NCI-H1048 (cell line): ENCODE data around the gene DOCK1.

ENCODE experiments used
- DNase-seq: peaks from one replicate; lab custom pipeline; 2025; lab: John Stamatoyannopoulos, UW

The DOCK1 gene

GRCh38 chr10:127176649-127177048 is 271.4 kb downstream of the DOCK1 start:
- no peak for DNase-seq

DNA sequence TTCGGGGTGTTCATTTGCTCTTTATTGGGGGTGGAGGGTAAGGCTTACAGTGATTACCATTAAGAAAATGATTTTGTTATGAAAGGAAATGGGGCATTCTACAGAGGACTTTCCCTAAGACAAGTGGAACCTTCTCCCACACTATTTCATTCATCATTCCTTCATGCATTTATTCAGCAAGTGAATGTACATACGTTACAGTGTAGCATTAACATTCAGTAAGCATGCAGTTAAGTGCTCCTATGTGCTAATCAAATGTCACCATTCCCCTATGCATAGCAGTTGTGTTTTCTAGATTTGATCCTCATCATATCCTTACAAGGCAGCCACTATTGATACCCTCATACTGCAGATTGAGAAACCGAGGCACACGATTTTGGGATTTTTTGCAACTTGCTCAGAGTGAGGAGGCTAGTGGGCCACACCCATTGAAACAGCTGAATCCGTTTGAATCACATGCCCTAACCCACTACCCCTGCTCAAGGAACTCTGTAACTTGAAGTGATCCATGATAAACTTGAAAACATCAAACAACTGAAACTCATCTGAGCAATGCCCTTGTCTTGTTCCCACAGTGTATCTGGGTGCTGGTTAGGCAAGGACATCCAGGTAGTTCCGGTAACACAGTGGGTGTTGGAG is 274.5 kb downstream of the DOCK1 start:
- no peak for DNase-seq

DNA sequence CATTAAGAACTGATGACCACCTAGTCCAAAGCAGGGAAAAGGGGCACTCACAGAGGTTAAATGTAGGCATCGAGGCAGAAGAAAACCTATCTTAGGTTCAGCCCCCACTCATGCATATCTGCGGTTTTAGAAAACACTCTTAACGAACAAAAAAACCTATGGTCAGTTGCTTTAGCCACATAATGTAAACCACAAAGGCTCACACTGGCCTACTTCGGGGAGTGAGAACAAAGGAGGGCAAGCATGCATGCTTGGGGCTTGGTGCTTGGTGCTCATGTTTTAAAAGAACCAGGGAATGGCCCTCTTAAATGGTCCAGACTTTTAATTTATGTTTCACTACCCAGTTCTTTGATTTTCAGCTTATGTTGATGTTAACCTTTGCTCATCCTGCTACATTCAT is 276.9 kb downstream of the DOCK1 start:
- DNase-seq: no peak

DNA sequence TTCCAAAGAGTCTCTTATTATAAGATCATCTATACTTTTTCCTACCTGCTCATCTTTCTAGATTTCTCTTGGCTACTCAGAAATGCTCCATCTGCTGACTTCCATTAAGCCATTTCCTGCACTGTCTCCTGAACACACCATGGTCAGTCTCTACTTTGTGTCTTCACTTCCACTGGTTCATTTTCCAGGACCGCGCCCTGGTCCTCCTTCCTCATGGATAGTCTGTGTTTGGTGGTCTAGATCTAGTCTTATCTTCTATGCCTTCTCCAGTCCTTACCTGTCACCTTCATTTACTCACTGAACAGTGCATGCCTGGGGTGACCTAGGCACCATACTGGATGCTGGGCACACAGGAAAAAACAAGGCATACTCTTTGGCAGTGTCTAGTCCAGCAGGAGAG is 279.4 kb downstream of the DOCK1 start:
- DNase-seq: no peak

GRCh38 chr10:127186813-127187212 is 281.6 kb downstream of the DOCK1 start:
- DNase-seq: no peak

DNA sequence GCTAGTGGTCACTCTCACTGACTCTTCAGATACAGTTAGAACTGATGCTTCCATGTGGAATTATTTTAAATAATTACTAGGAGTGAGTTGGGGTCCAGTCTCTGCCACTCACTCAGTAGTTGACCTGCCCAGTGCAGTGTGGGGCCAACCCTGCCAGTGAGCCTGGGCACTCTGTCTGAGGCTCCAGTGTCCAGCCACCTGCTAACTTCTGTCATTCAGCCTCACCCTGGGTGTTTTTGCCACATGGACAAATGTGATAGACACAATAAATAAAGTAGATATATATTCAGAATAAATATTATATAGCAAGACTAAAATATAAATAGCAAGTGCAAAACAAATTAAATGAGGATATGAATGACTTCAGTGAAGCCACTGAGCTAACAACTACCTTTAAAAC is 284.0 kb downstream of the DOCK1 start:
- no peak for DNase-seq

GRCh38 chr10:127190427-127190826 is 285.2 kb downstream of the DOCK1 start:
- DNase-seq: no peak

DNA sequence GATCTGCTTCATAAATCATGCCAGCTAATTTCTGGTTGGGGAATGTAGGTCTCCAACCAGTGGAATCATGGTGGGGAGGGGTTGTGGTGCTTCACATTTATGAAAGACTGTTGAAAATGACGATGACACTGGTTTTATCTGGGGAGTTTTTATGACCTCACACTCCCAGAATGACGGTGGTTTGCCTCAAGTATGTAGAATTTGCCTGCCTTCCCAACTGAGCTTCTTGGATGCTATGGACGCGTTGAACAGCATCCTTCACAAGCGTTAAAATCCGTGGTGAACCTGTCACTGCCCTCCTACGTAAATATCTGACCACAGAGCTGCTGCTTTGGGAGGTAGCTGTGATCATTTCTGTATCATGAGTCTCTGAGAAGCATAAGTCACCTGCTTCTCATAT is 287.9 kb downstream of the DOCK1 start:
- DNase-seq: no peak

DNA sequence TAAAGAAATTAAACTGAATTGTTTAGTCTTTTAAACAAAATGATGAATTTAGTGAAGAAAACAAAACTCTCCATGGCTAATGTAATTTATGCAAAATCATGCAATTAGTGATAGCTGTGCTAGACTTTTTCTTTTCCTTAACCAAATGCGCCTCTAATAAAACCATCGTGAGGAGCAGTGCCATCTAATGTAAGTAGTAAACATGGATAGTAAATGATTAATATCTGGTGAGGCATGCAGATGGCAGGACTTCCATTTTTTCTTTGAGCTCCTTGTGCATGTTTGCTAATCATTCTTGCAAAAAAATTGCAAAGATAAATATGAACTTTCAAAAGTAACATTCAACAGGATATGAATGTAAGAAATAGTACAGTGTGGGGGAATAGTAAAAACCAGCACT is 288.9 kb downstream of the DOCK1 start:
- DNase-seq: no peak

DNA sequence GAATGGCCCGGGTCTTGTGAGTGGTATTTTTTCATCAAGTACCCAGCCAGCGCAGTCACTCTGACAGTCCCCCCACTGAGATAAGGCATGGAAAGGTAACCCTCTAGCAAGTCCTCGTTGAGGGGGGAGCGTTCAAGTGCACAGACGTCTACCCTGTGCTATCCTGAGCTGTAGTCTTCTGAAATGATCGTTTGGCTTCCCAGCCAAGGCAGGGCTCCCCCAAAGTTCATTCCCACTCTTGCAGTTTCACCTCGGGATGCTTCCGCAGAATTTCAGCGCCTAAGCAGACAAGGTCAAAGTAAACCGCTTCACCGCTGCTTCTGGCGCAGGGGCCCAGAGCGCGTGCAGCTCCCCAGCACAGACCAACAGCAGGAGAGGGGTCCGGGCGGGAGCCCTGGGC is 289.4 kb downstream of the DOCK1 start:
- DNase-seq: no peak

DNA sequence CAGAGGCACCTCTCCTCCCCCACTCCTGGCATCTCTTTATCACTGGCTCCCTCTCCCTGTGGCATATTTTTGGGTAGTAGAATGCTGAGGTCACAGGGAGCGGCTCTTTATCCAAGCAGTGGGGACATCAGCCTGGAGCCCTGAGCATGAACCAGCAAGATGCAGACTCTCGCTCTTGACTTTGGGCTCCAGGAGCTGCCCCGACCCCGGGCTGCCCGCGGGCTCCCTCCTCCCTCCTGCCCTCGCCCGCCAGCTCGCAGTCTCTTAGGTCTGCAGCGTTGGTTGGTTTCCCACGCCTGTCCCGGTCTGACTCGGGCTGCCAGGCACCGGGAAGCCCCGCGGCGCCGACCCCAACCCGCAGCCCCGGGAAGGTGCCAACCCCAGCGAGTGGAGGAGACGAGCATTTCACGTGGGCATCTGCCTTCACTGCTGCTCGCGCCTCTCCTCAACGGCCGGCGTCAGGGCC is 289.8 kb downstream of the DOCK1 start:
- no peak for DNase-seq

DNA sequence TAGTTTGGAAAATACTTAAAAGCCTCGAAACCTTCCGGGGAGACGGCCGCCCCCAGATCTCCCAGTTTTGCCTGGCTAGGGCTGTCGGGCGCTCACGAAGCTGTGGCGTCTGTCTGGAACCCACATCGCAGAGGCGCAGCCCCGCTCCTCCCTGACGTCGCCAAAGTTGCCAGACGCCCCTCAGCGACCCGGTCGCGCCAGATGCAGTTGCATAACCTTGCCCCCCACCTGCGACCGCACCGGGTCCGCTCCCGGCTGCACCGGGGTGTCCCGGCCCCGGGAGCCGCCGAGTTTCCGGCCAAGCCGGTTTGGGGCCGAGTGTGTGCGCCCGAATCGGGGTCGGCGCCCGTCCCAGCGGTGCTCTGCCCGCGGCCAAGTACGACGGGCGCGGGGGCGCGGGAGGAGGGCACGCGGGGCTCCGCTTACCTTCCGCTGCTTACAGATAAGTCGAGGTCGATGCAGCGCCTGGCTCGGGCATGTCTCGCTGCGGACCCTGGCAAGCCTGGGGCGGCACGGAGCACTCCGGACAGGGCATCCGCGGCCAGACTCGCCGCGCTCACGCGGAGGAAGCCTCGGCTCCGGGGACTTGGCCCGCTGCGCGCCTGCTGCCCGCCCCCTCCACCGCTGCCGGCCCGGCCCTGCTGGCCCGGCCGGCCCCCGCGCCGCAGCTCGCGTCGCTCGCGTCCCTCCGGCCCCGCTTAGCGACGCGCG is 290.5 kb downstream of the DOCK1 start:
- DNase-seq: no peak

DNA sequence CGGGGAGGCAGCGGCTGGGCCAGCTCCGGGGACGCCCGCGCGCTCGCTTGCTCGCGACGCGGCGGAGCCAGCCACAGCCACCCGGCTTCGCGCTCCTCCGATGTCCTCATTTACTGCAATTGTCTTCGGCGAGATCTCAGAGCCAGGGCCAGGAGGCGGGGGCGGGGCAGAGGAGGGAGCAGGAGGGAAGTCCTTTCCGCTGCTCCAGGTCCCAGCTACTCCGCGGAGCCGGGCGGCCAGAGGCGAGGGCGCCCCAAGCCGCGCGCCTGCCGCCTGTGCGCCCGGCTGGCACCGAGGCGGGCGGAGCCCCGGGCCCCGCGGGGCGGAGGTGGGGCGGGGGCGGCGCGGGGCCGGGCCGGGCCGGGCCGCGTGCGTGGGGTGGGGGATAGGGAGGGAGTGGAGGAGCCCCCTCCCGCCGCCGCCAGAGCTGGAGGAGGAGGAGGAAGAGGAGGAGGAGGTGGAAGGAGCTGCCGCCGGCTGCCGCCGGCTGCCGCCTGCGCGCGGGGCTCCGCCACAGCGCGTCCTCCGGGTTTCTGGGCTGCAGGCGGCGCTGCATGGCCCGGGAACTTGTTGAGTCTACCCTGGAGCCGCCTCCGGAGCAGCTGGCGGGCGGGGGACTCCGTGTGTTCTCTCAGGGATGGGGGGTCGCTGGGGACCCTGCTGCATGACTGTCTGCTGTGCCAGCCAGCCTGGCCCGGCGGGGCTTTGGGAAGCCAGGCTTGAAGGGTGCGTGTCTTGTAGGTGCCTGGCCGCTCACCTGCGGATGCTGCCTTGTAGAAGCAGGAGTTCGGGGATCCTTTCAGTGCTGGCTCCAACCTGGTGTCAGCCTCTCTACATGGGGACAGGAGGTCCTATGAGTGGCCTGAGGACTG is 291.3 kb downstream of the DOCK1 start, which contains the start of gene INSYN2A:
TSS of gene INSYN2A (minus strand) at position 310 of the 872 bp plus-strand sequence. CDS start 20,196 bp downstream, outside the sequence.
- no peak for DNase-seq

- DNase-seq: no peak
Observed at GRCh38 chr10:127197154-127197432, 291.9 kb downstream of the DOCK1 start.

DNA sequence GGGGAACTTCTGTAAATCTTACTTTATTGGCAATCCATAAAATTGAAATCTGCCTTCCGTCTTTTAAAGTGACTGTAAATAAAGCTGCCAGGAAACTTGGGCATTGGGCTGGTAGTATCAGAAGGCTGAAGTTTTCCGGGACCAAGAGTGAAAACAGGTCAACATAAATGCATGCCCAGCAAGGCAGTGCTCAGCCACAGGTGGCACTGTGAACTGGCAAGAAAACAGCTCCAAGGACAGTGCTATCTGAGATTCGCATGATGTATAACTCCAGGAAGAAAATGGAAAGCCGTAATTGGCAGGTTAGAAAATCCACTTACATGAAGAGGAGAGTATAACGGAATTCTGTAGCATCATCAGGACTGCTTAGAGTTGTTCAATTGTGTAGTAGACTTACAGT is 293.1 kb downstream of the DOCK1 start:
- no peak for DNase-seq

DNA sequence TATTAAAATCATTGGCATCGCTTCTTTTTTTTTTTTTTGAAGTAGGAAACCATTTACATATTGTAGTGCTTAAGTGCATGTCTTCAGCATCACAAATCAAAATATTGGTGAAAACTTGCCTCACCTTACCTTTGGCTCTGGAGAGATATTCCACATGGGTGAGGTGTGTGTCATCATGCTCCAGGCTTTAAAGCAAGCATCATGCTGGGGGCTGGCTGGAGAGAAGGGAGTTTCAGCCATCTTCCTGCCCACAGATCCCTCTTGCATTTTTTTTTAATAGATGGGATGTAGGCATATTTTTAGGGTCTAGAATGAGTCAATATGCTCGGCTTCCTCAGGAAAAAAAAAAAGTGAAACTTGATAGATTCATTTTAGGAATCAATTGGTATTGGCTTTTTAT is 293.5 kb downstream of the DOCK1 start:
- DNase-seq: no peak

- DNase-seq: no peak
Observed at GRCh38 chr10:127200646-127201045, 295.4 kb downstream of the DOCK1 start.

- no peak for DNase-seq
Observed at GRCh38 chr10:127203067-127203466, 297.8 kb downstream of the DOCK1 start.

DNA sequence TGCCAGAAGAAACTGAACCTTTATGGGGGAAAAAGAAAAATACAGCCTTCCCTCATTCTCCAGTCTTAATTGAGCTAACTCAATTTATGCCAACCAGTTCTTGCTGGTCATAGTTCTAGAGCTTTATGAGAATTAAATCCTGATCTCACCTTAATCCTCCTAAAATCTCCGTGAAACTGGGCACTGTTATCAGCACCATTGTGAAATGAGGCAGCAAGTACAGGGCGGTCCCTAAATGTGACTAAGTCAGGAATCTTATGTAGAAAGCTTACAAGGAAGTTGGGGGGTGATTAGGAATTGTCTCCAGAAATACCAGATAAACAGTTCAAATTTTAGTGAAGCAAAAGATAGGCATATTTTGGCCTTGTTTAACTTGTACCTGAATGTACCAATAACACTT is 301.9 kb downstream of the DOCK1 start:
- DNase-seq: no peak

DNA sequence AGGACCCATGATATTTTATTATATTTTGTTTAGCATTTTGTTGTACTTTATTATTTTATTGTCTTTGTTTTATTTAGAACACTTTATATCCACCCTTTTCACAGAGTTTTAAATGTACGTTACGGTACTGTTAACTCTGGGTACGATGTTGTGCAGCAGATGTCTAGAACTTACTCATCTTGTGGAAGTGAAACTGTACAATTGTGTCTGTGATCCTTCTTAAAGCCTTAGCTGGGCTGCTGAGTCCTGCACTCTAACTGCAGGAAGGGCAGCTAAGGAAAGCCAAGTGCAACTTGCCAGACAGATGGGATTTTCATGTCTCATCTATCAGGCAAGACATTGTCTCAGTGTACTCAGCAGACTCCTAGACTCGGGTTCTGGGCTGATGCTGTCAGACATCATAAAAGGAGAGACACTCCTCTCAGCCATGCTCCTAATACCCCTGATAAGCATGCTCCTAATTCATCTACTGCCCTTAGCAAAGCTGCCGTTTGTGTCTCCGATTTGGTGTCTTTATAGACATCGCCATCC is 305.8 kb downstream of the DOCK1 start:
- no peak for DNase-seq

- no peak for DNase-seq
Observed at GRCh38 chr10:127215866-127216265, 310.6 kb downstream of the DOCK1 start.

- DNase-seq: no peak
Observed at GRCh38 chr10:127216274-127216673, 311.0 kb downstream of the DOCK1 start.

GRCh38 chr10:127216786-127217185 is 311.6 kb downstream of the DOCK1 start:
- no peak for DNase-seq
